Skin epidermis (tissue), 12 donors: ENCODE data around the gene METTL8.
A peak's percentile ranks its signal among the peaks of the same experiment; 100 is the strongest.

Source experiments
- H3K27ac ChIP-seq, 21 experiments: fragments of 200-600 bp; sonication (generic) in 11 of 21; one replicate each; pipeline ENCODE4 v1.5.0; 2020; ENCODE audit warnings: mild to moderate bottlenecking in 3 of 21, inconsistent platforms in 2 of 21, moderate library complexity in 2 of 21
- H3K4me3 ChIP-seq, 7 experiments: fragments of 200-600 bp; sonication (generic) in 2 of 7; one replicate each; pipeline ENCODE4 v1.5.0; 2020; ENCODE audit warnings: inconsistent platforms in 2 of 7, mild to moderate bottlenecking in 2 of 7, moderate library complexity in 1 of 7

The METTL8 gene, protein sequence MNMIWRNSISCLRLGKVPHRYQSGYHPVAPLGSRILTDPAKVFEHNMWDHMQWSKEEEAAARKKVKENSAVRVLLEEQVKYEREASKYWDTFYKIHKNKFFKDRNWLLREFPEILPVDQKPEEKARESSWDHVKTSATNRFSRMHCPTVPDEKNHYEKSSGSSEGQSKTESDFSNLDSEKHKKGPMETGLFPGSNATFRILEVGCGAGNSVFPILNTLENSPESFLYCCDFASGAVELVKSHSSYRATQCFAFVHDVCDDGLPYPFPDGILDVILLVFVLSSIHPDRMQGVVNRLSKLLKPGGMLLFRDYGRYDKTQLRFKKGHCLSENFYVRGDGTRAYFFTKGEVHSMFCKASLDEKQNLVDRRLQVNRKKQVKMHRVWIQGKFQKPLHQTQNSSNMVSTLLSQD

DNA sequence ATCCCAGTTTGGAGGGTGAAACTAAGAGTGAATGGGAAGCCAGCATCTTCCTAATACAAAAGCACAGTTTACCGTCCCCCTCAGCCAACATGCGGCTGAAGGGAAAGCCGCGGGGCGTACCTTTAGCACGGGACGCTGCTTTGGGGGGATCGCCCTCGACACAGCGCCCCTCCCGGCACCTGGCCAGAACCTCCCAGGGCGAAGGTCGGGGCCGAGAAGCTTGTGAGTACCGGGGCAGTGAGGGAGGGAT lies at the start of gene METTL8:
METTL8 (minus strand) TSS at position 228 of the 250 bp plus-strand sequence. CDS start 41,805 bp downstream, outside the sequence.
- H3K27ac ChIP-seq, result peak within 1 kb of the TSS; percentile 89 to 99 (median 96)
- peak within 1 kb of the TSS; percentile 58 to 91 (median 69) for H3K4me3 ChIP-seq

DNA sequence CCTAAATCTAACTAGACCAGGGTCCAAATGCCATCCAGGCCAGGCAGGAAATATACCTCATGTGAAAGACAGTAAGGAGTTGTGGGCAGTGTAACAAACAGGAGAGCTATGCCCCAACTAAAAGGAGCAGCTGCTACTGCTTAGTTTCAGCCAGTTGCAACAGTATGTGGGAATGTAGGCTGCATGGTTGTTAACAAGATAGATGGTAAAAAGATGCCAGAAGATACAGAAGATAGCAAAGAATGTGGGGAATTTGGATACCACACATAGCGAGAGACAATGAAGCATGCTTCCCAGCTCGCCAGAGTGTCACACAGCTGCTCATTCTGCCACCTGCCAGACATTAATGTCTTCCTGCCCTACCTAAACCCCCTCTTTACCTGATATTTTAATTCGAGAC lies 49.1 kb upstream of the METTL8 start:
- no peak overlapping the region for H3K27ac ChIP-seq
- H3K4me3 ChIP-seq, result no peak overlapping the region

DNA sequence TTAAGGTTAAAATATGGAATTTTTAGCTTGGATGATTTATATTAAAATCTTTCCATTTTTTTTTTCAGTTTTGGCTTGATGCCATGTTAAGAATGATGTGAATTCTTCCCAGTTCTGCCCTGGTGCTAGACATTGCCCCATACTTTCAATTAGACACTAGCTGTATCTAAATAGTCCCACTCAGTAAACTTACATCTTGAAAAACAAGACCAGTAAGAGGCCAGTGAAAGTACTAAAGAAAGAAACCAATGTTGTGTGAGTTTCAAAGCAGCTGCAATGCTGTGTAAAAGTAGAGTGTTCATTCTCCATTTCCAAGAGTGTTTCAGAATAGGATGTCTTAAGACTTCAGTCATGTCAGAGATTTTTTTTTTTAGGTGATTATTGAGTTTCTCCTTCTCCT lies 48.5 kb upstream of the METTL8 start:
- Histone ChIP-seq H3K4me3 (no peak overlapping the region), H3K27ac (no peak overlapping the region)

DNA sequence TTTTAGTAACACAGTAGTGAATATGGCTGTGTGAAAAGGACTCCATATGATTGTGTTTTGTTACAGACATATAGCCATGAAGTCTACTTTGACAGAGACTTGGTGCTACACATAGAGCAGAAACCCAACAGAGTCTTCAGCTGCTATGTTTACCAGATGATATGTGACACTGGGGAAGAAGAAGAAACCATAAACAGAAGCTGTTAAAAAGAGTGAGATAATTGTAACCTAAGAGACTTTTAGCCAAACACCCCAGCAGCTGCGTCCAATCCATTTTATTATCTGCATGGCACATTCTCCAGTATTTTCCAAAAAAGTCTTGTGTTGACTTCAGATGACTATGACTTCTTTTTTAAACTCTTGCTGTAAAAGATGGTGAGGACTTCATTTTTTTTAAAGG lies 47.1 kb upstream of the METTL8 start:
- Histone ChIP-seq H3K27ac (no peak overlapping the region), H3K4me3 (no peak overlapping the region)

DNA sequence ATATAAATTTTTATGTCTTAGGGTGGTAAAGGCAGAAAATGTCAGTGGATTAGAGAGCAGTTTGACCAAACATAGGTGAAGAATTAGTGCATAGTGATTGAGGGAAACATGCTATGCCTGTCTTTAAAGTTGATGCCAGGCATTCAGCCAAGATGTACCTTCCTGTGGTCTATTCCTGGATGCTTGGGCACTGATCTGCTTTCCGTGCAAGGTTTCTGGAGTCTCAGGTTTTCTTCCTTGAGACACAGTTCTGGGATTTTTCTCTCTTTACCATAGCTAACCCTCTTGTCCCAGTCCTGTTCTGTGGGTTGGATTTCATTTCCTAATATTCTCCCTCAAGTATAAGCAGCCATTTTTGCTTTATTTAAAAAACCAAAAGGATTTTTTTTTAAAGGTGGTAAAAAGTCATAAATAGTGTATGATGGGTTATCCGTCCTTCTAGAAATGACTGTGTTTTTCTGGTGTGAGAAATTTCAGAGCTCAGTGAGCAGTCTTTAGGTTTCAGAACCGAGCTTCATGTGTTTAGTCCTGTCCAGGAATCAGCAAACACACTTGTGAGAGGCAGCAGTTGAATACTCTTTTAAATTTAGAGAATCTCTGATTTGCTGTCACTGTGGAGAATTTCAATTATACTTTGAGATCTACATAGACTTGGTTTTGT lies 45.5 kb upstream of the METTL8 start:
- H3K4me3 ChIP-seq, result no peak overlapping the region
- H3K27ac ChIP-seq, result no peak overlapping the region

DNA sequence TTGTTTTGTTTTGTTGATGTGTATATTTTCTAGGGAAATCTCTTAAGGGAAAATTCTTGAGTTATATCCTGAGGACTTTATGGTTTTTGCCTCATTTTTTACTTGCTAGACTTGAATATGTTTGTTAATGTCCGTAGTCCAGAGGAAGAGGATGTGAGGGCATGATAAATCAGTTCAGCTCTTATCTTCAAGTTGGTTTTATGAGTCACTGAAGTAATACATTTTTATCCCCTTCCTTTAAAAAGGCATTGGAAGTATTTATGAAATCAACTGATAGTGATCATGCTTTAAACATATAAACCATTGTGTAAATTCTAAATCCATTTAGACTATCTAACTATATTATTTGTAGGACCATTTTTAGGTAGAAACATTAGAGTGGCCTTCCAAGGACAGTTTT lies 44.6 kb upstream of the METTL8 start:
- Histone ChIP-seq H3K4me3 (no peak overlapping the region), H3K27ac (no peak overlapping the region)

DNA sequence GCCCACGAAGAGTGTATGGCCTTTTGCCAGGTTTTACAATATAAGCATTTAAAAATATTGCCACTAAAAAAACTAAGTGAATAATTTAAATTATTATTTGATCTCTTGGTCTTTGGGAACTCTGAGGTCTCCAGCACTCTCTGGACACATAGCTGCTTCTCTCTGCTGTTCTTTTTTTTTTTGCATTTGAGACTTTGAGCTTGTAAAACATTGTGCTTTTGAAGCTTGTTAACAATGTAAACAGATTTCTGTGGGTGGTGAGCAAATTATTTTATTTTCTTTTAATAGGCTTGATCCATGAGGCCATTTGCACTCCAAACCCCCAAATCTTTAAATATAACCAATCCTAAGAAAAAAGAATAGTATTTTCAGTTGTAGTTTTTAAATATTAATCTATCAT lies 42.2 kb upstream of the METTL8 start:
- Histone ChIP-seq H3K27ac (no peak overlapping the region), H3K4me3 (no peak overlapping the region)

DNA sequence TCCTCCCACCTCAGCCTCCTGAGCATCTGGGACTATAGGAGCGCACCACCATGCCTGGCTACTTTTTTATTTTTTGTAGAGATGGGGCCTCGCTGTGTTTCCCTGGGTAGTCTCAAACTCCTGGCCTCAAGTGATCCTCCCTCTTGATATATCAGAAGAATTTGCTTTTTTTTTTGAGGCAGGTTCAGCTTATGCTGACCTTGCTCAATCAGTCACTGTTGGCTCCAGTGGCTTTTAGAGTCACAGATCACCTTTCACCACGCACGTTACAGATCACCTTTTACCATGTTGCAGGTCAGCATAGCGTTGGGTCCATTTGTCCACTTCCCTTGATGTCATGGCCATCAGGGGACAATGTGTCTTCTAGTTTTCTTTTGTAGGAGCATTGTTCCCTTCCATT lies 36.3 kb upstream of the METTL8 start:
- Histone ChIP-seq H3K27ac (no peak overlapping the region), H3K4me3 (no peak overlapping the region)

DNA sequence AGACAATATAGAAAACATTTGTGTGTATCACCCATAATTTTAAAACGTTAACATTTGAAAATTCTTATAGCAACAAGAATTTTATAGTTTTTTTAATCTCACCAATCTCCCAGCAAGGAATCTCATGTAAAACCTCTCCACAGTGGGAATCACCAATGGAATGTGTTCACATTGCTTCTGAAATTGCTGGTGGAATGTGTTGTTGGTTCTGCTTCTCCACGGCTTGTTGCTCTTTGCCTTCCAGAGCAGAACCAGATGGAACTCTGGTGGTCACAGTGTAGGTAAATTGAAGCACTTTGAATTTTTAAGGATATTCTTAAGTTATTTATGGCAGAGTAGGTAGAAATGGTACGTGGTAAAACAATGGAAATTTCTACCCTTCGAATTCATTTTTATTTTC lies 35.4 kb upstream of the METTL8 start:
- Histone ChIP-seq H3K4me3 (no peak overlapping the region), H3K27ac (no peak overlapping the region)

DNA sequence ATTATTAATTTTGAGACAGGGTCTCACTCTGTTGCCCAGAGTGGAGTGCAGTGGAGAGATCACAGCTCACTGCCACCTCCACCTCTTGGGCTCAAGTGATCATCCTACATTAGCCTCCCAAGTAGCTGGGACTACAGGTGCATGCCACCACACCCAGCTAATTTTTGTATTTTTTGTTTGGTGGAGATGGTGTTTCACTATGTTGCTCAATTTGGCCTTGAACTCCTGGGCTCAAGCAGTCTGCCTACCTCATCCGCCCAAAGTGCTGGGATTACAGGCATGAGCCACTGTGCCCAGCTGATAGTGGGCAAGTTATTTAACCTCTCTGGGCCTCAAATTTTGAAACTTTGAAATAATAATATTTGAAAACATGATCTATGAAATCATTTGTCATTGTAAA lies 26.7 kb upstream of the METTL8 start:
- Histone ChIP-seq H3K27ac (no peak overlapping the region), H3K4me3 (no peak overlapping the region)

DNA sequence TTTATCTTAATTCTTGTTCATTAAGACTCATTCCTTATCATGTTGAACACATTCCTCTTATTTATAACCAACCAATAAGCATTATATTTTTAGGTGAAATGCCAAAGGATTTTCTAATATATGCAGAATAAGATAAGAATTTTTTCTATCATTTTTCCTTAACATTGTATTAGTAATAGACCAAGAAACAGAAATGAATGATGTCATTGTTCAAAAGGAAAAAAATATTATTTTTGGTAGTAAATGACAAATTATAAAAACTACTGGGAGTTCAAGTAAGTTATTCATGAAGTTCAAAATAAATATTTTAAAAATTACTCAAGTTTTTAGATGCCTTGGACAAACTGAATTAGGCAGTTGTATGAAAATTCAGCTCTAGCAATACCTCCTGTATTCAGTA lies 25.7 kb upstream of the METTL8 start:
- H3K4me3 ChIP-seq, result no peak overlapping the region
- no peak overlapping the region for H3K27ac ChIP-seq

DNA sequence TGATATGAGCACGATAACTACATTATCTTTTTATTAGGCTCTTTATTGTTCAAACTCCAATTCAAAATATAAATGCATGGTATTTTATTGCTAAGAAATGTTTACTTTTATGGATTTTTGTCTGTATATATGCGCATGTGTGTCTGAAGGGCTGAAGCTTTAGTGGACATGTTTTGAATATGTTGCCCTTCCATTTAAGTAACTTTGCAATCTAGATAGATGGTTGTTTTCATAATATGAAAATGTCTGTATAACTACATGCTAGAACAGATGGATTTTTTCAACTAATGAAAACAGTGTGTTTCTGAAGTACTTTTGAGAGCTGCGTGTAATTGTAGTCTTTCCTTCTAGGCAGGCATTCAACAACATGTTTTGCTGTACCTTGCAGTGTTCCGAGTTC lies 19.0 kb upstream of the METTL8 start:
- Histone ChIP-seq H3K4me3 (no peak overlapping the region), H3K27ac (no peak overlapping the region)

DNA sequence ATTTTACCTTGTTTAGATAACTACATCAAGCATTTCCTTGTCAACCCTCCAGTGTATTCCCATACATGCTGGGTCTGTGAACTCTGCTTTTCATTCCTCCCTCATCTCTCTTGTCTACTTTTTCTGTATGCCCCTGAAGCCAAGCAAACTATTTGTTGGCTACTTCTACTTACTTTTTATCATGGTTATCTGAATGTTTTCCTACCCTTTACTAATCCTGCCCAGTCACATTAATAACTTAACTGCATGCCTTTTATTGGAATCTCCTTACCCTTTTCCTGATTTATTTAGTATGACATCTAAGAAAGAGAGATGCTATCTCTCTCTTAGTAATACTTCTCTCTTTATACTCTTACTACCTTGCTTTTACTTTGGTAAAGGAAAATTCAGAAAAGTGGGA lies 17.3 kb upstream of the METTL8 start:
- Histone ChIP-seq H3K27ac (no peak overlapping the region), H3K4me3 (no peak overlapping the region)

DNA sequence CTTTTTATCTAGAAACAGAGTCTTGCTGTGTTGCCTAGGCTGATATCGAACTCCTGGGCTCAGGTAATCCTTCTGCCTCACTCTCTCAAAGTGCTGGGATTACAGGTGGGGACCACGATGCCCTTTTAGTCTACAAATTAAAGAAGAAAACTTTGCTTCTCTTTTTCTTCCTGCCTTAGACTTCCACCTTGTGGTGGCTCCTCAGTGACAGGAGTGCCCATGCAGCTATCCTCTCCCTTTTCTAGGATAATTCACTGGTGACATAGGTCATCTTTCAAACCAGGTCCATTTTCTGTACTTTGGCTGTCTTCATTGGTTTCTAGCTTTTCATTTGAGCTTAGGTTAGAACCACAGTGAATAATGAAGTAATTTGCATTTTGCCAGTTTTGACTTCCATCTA lies 13.9 kb upstream of the METTL8 start:
- H3K27ac ChIP-seq, result no peak overlapping the region
- no peak overlapping the region for H3K4me3 ChIP-seq

DNA sequence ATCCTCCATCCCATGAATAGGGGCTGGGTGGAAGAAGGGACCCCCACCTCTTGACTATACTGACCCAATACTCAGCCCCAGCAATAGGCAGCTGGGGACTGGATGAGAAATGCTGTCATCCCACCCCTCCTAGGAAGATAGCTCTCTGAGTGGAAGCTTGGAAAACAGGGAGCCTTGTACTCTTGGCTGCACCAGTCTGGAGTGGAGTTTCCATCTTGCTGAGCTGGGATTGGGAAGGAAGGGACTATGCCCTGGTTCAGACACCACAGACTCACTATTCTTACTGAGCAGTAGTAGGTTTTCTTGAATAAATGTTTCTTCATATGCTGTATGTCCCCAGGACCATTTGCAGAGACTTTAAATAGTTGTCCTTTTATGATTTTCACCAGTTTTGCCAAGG lies 7.7 kb upstream of the METTL8 start:
- no peak overlapping the region for H3K4me3 ChIP-seq
- no peak overlapping the region for H3K27ac ChIP-seq

DNA sequence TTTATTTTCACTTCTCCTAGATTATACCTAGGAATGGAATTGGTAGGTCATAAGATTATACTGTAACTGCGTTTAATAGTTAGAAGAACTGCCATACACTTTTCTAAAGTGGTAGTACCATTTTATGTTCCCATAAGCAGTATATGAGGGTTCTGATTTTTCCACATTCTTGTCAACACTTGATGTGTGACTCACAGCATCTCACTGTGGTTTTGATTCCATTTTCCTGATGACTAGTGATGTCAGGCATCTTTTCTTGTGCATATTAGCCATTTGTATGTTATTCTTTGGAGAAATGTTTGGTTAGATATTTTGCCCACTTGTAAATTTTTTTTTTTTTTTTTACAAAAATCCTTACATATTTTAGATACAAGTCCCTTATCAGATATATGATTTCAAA lies 2.5 kb upstream of the METTL8 start:
- no peak overlapping the region for H3K27ac ChIP-seq
- H3K4me3 ChIP-seq, result no peak overlapping the region

DNA sequence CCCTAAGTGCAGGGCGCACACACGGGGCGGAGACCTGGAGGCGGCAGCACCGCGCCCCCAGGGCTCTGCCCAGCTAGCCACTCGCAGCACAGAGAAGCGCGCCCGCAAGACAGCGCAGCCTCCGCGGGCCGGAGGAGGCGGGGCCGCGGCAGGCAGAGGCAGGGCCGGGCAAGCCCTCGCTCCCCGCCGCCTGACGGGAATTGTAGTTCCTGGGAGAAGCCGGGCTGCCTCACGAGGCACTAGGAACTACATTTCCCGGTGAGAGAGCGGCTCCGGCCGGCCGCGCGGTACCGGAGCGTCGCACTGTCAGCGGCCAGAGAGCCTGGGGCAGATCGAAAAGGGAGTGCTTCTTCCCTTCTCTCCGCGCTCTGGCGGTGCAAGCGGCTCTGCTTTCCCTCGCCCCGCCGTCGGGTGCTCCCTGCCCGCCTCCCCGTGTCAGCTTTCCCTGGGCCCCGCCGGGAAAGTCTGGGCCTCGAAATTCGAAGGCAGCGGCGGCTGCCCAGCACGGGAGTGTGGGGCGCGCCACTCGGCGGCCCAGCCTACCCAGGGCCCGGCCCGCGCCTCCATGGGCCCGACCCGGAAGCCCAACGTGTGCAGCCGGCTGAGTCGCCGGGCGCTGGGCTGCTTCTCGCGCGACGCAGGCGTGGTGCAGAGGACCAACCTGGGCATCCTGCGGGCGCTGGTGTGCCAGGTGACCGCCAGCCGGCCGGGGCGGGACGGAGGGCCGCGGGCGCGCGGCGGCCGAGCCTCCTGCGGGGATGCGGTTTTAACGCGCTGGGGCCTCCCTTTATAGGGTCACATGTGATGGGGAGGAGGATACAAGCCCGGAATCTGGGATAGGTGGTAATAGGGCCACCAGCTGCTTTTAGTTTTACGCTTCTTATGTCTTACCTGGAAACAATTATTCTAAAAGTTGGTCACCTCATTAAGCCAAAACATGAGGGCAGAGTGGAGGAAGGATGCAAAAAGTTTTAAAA lies 511 bp upstream of the METTL8 start, which contains the start of gene DCAF17:
DCAF17 (plus strand) TSS at position 214 of the 977 bp plus-strand sequence; CDS start at position 566, 352 bp downstream.
- Histone ChIP-seq H3K27ac (peak within 1 kb of the TSS; percentile 89 to 99 (median 96)), H3K4me3 (peak within 1 kb of the TSS; percentile 58 to 91 (median 69))

DNA sequence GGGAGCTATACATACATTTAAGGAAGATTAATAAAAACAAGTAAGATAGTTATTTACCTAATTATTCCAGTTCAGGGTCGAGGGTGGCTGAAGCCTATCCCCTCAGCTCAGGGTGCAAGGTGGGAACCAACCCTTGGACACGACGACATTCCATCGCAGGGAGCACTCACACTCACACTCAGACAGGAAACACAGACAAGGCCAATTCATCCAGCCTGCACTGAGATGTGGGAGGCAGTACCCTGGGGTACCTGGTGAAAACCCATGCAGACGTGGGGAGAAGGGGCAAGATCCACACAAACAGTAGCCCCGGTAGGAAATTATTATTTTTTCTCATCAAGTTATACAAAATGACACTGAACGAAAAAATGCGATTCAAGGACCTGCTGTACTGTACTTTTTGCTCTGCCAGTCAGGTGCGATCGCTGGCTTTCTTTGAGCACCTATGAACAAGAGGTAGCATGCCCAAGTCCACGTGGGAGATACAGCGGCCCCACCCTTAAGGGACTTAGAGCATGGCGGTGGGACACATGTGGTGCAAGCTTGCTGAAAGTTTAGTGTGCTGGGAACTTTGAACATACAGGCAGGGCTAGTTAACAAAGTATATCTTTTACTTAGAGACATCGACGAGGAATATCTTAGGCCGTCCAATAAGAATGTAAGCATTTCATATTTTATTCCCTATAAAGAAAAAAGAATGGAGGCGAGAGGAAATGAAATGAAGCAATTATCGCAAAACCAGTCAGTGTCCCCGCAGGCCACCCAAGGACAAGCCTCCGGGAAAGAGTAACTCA lies 624 bp downstream of the METTL8 start:
- H3K4me3 ChIP-seq, result peak overlapping the region; percentile 58 to 91 (median 69)
- H3K27ac ChIP-seq, result peak overlapping the region; percentile 40 to 99 (median 95)

DNA sequence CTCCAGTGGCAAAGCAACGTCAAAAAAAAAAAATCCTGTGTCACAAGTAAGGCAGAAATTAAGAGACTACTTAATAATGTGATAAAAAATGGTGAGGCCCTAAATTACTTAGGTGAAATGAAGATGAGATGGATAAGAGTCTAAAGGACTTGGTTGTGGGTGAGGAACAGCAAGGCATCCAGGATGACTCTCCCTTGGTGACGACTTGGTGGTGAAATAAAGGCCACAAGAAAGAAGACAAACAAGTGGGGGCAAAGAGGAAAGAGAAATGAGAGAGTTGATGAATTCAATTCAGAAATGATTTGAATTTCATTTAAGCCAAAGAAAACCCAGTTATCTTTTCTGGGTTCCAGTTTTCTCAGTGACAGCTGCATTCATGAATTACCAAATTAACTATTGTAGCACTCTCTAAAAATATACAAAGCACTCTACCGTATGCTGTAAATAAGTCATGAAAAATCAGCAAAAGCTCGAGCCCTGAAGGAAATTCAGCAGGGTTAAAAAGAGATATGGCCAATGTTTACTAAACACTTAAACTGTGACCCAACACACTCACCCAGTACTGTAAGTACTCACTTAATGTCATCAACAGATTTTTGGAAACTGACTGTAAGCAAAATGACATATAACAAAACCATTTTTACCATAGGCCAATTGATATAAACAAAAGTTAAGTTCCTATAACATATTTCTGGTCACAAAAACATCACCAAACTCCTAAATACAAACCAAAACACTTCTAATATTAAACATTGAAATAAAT lies 1.4 kb downstream of the METTL8 start:
- peak overlapping the region in 3 of 7 experiments; percentile 58 to 70 (median 68) for H3K4me3 ChIP-seq
- H3K27ac ChIP-seq, result peak overlapping the region in 16 of 21 experiments; percentile 42 to 99 (median 98)
